Upper lobe of right lung (tissue), 1 donor: ENCODE measurements around the gene PFKFB3. TPM values are rescaled to one million over a fixed set of nuclear protein-coding genes. Genes with fewer than 3 reads are reported as not detected.
"Not testable (repeated sequence)": the region's sequence is repeated elsewhere in the genome, so short reads cannot be mapped to it uniquely, and the experiment has no call there.

ENCODE experiments used
- ATAC-seq: fragments of 200-7000 bp; cut with Tn5 transposase; one replicate; pipeline ENCODE4 v1.9.1; 2020; ENCODE audit warnings: mild to moderate bottlenecking, moderate library complexity
- DNase-seq: peaks from one replicate; pipeline ENCODE4 v3.0.0-alpha.2; 2020
- H3K27ac ChIP-seq: fragments of 200-600 bp; one replicate; pipeline ENCODE4 v1.8.0; 2022
- H3K27me3 ChIP-seq: fragments of 200-600 bp; one replicate; pipeline ENCODE4 v1.8.0; 2022; ENCODE audit warnings: mild to moderate bottlenecking
- H3K36me3 ChIP-seq: fragments of 200-600 bp; one replicate; pipeline ENCODE4 v1.8.0; 2022
- H3K4me1 ChIP-seq: fragments of 200-600 bp; one replicate; pipeline ENCODE4 v1.8.0; 2022
- H3K4me3 ChIP-seq: fragments of 200-600 bp; one replicate; pipeline ENCODE4 v1.8.0; 2022; ENCODE audit warnings: mild to moderate bottlenecking
- H3K9me3 ChIP-seq: fragments of 200-600 bp; one replicate; pipeline ENCODE4 v1.8.0; 2022
- CTCF ChIP-seq: fragments of 200-600 bp; IDR thresholded peaks from one replicate; pipeline ENCODE4 v1.8.0; 2022; ENCODE audit warnings: antibody characterized with exemption
- intact Hi-C: fragments of 100-400 bp; cut with DNase I; formaldehyde crosslinking; loops from one replicate; pipeline ENCODE4 v1.11.0; 2022
- total RNA-seq: library from RNA; stranded (reverse); fragmentation: NEBNext Ultra II Directional; extraction: Animal tissue kit (Norgen Biotek cat#: 25700); gene quantifications from one replicate; pipeline ENCODE4 v1.2.1, GENCODE V29; 2021
- donor health status: DM: no; HTN: yes; CAD: no; lungs with severe emphysema.

PFKFB3 gene
- total RNA-seq, 1 donor from 2014 or later, result 77.2 TPM

- Histone ChIP-seq H3K4me3 (no peak overlapping the region), H3K4me1 (peaks cover 11% of the 10 kb centered on the region), H3K27ac (no peak overlapping the region), H3K27me3 (no peaks in the 10 kb centered on the region), H3K36me3 (no peaks in the 10 kb centered on the region), H3K9me3 (no peaks in the 10 kb centered on the region)
- intact Hi-C loops, result no loop called here
- DNase-seq (no peak), ATAC-seq (peak; percentile 63)
- TF ChIP-seq CTCF, result no peak
These were observed 77.0 kb downstream of the PFKFB3 start for GRCh38 chr10:6279540-6280267.

DNA sequence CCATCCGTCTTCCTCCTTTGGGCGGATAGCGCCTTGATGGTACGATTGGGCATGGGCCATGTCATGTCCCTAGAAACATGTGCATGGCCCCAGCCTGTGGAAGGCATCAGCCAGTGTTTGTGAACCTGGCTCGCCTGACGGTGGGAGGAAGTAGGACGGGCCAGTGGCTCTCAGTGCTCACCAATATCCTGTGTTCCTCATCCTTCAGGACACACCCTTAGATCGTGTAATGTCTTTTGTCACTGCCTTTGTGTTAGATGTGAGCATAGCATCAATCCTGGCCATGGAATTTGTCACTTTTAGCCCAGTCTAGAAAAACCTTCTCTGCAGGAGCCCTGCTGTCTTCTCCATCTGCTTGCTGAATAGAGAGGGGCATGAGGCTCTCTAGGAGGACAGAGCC lies 77.6 kb downstream of the PFKFB3 start:
- H3K4me1 ChIP-seq, result peaks cover 5% of the 10 kb centered on the region
- H3K9me3 ChIP-seq, result no peaks in the 10 kb centered on the region
- no peak overlapping the region for H3K27ac ChIP-seq
- intact Hi-C loops, result no loop called here
- DNase-seq (no peak), ATAC-seq (peak; percentile 4)
- no peak overlapping the region for H3K4me3 ChIP-seq
- H3K27me3 ChIP-seq, result no peaks in the 10 kb centered on the region
- H3K36me3 ChIP-seq, result no peaks in the 10 kb centered on the region
- no peak for TF ChIP-seq CTCF

GRCh38 chr10:6282454-6282958 lies 79.8 kb downstream of the PFKFB3 start:
- TF ChIP-seq CTCF, result no peak
- no peak overlapping the region for H3K27ac ChIP-seq
- no peaks in the 10 kb centered on the region for H3K4me1 ChIP-seq
- no peaks in the 10 kb centered on the region for H3K9me3 ChIP-seq
- DNase-seq (no peak), ATAC-seq (no peak)
- intact Hi-C loops, result no loop called here
- H3K36me3 ChIP-seq, result no peaks in the 10 kb centered on the region
- no peak overlapping the region for H3K4me3 ChIP-seq
- H3K27me3 ChIP-seq, result no peaks in the 10 kb centered on the region

DNA sequence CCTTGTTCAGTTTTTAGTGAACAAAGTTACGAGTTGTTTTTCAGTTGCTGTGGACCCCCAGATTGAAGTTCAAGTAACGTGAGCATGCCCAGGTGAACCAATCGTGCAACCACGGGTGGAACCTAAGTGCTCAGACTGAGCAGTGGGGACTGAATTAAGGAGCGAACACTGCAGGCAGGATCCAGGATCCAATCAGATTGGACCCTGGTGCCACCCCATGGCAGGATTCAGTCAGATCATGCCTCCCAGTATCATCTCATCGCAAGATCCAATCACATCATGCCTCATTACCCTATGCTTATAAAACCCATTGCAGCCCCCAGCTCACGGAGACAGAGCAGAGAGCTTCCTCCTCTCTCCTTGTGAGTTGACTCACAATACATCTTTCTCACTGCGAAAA lies 80.9 kb downstream of the PFKFB3 start:
- intact Hi-C loops, result no loop called here
- Histone ChIP-seq H3K4me3 (no peak overlapping the region), H3K36me3 (no peaks in the 10 kb centered on the region), H3K27ac (no peak overlapping the region), H3K4me1 (no peaks in the 10 kb centered on the region), H3K27me3 (no peaks in the 10 kb centered on the region), H3K9me3 (no peaks in the 10 kb centered on the region)
- ATAC-seq (no peak), DNase-seq (no peak)
- no peak for TF ChIP-seq CTCF

GRCh38 chr10:6290621-6291020 lies 87.9 kb downstream of the PFKFB3 start:
- H3K27ac ChIP-seq, H3K36me3 ChIP-seq, H3K4me3 ChIP-seq, ATAC-seq, H3K4me1 ChIP-seq, H3K27me3 ChIP-seq, DNase-seq, intact Hi-C loops, H3K9me3 ChIP-seq: not testable (repeated sequence)

- no peak overlapping the region for H3K4me3 ChIP-seq
- intact Hi-C loops, result no loop called here
- no peak for TF ChIP-seq CTCF
- H3K27me3 ChIP-seq, result no peaks in the 10 kb centered on the region
- ATAC-seq, result no peak
- H3K36me3 ChIP-seq, result no peaks in the 10 kb centered on the region
- H3K9me3 ChIP-seq, result no peaks in the 10 kb centered on the region
- peaks cover 21% of the 10 kb centered on the region for H3K4me1 ChIP-seq
- no peak overlapping the region for H3K27ac ChIP-seq
- no peak for DNase-seq
These were observed 90.0 kb downstream of the PFKFB3 start for GRCh38 chr10:6292741-6293151.

- H3K4me3 ChIP-seq, ATAC-seq, H3K9me3 ChIP-seq, DNase-seq, H3K27me3 ChIP-seq, H3K36me3 ChIP-seq, intact Hi-C loops, H3K27ac ChIP-seq: not testable (repeated sequence)
- H3K4me1 ChIP-seq, result peaks cover 29% of the 10 kb centered on the region
These were observed 93.7 kb downstream of the PFKFB3 start for GRCh38 chr10:6296425-6296824.
